ENCODE results near the gene C16orf96.

Gene C16orf96

DNA sequence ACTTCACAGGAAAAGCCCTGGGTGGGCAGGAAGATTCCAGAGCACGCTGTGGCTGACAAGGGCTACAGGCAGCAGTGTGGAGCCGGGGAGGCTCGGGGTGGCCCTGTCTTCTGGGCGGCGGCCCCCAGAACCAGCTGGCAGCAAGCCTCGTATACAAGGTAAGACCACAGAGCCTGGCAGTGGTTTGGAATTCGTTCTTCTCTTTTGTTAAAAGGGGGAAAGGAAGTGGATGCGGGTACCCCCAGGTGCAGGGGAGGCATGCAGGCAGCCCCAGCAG is 52.5 kb downstream of the C16orf96 start:
- no peak overlapping the region for H3K4me3 ChIP-seq (ENCODE audit: control insufficient read depth, low read depth, low read length)
- DNase-seq (ENCODE audit: low read depth): no peak
- TF ChIP-seq, protein P1, sequence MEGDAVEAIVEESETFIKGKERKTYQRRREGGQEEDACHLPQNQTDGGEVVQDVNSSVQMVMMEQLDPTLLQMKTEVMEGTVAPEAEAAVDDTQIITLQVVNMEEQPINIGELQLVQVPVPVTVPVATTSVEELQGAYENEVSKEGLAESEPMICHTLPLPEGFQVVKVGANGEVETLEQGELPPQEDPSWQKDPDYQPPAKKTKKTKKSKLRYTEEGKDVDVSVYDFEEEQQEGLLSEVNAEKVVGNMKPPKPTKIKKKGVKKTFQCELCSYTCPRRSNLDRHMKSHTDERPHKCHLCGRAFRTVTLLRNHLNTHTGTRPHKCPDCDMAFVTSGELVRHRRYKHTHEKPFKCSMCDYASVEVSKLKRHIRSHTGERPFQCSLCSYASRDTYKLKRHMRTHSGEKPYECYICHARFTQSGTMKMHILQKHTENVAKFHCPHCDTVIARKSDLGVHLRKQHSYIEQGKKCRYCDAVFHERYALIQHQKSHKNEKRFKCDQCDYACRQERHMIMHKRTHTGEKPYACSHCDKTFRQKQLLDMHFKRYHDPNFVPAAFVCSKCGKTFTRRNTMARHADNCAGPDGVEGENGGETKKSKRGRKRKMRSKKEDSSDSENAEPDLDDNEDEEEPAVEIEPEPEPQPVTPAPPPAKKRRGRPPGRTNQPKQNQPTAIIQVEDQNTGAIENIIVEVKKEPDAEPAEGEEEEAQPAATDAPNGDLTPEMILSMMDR (conservative IDR thresholded peaks at IDR 0.05; ENCODE audit: control insufficient read depth, insufficient read depth, low read depth, low read length): no peak

DNA sequence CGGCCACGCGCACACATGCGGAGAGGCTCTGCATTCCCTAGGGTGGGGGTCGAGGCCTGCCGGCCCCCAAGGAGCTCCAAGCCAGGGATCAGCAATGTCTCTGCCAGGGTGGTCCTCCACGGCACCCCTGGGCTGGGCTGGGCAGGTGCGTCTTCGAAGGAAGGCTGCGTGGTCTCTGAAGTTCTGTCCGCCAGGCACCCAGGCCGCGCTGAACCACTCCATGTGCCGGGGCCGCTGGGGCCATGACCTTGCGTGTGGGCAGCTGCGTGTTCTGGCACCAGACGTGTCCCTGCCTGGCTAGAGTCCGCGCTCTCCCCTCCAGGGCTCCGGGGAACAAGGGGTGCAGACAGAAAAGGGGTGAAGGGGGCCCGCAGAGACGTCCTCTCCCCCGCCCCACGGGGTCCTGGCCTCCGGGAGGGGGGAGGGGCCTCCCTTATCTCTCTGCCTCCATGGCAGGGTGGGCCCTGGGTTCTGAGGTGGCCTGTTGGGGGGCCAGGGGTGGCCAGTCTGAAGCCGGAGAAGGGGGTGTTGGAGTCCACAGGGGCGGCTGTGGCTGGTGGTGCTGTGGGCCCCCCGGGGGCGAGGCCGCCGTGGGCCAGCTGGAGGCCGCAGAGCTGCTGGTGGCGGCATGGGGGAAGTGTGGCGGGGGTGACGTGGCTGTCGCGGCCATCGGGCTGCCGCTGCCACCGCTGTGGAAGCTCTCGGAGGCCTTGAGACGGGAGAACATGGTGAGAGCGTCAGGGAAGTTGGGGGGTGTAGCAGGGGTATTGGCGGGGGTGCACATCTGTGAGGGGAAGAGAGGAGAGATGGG is 53.3 kb downstream of the C16orf96 start:
- H3K4me3 ChIP-seq (ENCODE audit: control insufficient read depth, low read depth, low read length): no peak overlapping the region
- TF ChIP-seq, protein P1 (conservative IDR thresholded peaks at IDR 0.05; ENCODE audit: control insufficient read depth, insufficient read depth, low read depth, low read length): no peak
- no peak for DNase-seq (ENCODE audit: low read depth)

DNA sequence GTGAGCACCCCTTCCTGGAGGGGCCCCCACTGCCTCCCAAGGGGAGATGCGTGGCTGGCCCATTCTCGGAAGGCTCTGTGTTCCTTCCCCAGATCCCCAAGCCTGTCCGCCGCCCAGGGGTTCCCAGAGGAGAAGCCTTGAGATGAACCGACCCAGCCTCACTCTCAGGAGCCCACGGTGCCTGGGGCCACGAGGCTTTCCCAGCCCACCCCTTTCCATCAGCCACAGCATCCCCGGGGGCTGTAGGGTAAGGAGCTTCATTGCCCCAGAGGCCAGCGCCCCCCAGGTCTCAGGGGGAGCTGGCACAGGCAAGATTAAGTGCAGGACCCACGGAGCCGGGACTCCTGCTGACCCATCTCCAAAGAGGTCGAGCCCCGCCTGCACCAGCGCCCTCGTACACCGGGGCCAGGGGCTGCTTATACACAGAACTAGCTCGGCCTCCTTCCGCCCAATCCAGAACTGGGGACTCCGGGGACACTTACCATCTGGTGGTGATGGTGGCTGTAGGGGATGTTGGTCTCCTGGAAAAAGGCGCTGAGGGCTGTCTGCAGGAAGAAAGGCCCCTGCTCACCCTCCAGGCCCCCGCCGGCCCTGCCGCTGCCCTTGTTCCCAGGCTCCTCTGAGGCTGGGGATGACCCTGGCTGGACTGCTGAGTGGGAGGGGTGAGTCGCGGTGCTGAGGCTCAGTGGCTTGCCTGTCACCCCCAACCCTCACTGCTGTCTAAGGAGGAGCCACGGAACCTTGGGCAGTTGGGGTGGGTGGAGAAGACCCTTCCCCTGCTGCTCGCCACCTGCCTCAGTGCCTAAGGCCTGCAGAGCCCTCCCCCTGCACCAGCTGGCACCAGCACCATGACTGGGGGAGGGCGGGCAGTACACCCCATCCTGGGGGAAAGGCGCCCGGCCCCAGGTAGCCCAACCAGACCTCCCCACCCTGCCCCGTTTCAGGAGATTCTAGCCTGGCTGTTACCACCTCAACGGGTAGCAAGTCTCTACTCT is 54.2 kb downstream of the C16orf96 start:
- TF ChIP-seq, protein P1 (conservative IDR thresholded peaks at IDR 0.05; ENCODE audit: control insufficient read depth, insufficient read depth, low read depth, low read length): no peak
- no peak for DNase-seq (ENCODE audit: low read depth)
- H3K4me3 ChIP-seq (ENCODE audit: control insufficient read depth, low read depth, low read length): no peak overlapping the region

DNA sequence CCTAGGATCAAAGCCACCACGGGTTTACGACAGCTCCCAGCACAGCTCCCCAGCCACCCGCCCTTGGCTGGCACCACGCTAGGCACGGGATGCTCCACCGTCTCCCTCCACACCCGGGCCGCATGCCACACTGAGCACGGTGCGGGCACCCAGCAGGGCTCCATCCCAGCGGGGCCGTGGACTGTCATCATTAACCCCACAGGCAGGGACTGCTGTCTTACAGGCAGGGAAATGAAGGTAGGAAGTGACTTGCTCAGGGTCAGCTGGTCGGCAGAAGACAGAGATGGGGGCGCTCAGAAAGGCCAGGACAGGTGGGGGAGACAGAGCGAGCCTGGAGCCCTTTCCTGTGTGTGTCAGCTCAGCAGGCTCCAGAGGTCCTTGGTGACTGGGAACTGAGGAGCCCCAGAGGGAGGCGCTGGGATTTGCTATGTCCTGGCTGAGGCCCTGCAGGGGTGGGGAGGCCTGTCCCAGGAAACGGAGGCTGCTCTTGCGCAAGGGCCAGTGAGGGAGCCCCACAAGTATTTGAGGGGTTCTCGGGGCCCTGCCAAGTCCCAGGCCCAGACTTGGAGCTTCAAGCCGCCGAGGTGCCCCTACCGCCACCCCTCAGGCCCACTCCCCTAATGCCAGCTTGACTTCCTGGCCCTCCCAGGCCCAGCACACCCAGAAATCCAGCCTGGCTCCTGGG is 55.3 kb downstream of the C16orf96 start:
- TF ChIP-seq, protein P1 (conservative IDR thresholded peaks at IDR 0.05; ENCODE audit: control insufficient read depth, insufficient read depth, low read depth, low read length): no peak
- H3K4me3 ChIP-seq (ENCODE audit: control insufficient read depth, low read depth, low read length): no peak overlapping the region
- no peak for DNase-seq (ENCODE audit: low read depth)

DNA sequence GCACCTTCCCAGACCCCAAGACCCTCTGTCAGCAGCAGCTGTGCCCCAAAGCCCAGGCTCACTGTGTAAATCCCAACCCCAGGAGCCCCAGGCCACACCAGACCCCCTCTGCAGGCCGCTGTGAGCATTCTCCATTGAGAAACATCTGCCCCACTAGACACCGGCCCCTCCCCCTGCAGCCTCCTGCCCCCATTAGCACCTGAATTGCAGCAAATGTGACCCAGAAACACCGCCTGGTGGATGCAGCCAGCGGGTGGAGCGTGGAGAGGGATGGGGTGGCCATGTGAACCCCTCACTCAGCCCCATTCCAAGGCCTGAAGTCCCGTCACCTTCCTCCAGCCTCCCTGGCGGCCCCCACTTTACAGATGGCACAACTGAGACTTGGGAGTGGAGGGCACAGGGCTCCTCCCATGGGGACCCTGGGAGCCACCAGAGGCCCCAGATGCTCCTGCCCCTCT is 56.4 kb downstream of the C16orf96 start:
- DNase-seq (ENCODE audit: low read depth): no peak
- TF ChIP-seq, protein P1 (conservative IDR thresholded peaks at IDR 0.05; ENCODE audit: control insufficient read depth, insufficient read depth, low read depth, low read length): no peak
- no peak overlapping the region for H3K4me3 ChIP-seq (ENCODE audit: control insufficient read depth, low read depth, low read length)

DNA sequence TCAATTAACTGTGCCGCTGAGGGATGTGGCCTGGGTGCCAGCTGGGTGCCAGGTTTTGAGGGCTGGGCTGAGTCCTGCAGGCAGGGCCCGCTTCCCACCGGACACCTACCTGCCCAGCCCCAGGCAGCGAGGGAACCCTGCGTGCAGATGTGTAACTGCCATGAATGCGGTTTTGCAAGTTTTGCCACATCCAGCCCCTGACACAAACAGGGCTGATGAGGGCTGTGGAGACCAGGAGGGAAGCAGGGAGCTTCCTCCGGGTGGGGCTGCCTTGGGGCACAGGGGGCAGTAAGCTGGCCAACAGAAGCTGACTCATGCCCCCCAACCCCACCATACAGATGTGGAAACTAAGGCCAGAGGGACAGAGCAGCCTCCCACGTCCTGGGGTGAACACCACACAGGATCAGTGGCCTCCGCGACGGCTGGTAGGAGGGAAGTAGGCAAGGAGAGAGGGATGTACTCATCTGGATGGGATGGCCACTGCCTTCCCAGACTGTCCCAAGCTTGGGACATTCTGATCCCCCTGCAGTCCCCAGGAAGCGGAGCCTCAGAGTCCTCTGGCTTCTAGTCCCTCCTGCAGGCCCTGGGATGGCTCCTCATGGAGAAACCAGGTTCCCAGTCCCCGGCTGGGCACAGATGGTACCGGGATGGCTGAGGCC is 57.0 kb downstream of the C16orf96 start:
- H3K4me3 ChIP-seq (ENCODE audit: control insufficient read depth, low read depth, low read length): peak overlapping the region; percentile 66
- TF ChIP-seq, protein P1 (conservative IDR thresholded peaks at IDR 0.05; ENCODE audit: control insufficient read depth, insufficient read depth, low read depth, low read length): no peak
- no peak for DNase-seq (ENCODE audit: low read depth)

Measured in fibroblast of mammary gland (primary cell).